Kidney tubule cell (primary cell): ENCODE data around the gene UGT1A4.

Source experiments
- DNase-seq: peaks from one replicate; pipeline ENCODE4 v3.0.0-alpha.2; 2018; ENCODE audit warnings: low spot score

UGT1A4 gene

DNA sequence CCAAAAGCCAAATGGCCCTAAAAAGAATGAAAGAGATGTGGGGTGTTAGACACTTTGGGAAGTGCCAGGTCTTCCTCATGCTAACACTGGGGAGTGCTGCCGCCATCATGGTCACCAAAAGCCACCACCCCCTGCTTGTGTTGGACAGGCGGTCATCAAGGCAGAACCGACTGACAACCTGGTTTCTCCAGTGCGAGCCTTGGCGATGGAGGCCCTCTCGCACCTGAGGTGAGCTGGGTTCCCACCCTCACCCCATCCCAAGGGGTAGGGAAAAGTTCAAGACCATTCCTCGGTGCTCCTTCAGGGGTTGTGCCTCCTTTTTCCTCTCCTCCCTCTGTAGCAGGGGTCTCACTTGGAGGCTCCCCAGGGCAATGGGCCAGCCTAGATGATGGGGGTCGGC lies 93.2 kb downstream of the UGT1A4 start:
- DNase-seq = no peak

DNA sequence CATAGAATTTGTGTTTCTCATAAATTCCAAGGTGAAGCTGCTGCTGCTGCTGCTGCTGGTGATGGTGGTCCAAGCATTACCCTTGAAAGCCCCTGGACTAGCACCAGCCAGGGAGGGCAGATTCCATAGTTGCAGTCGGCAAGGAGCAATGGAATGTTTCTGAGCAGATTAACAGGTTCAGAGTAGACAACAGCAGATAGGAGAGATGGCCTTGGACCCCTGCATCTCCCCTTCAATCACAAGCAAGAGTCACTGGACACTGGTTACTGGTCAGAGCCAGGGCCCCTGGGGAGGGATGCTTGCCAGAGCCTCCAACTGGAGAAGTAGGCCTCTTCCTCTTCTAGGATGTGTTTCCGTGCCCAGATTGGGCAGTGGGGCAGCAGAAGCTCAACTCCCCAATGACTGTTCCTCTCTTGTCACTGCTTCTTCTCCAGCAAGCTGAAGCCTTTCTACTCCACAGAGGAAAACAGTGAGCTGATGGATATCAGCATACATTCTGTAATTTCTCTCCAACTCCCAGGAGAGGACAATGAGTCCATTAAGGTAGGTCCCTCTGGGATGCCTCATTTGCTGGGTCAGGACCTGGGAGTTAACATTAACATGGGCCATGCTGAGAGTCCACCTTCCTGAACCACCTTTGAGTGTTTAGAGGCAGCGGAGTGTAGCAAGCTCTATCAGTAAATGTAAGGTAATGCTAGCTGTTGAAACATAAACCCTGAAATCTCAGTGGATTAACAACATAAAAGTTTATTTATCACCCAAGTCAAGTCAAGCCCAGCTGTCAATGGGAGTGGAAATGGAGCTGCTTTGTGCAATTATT lies 94.9 kb downstream of the UGT1A4 start:
- no peak for DNase-seq

DNA sequence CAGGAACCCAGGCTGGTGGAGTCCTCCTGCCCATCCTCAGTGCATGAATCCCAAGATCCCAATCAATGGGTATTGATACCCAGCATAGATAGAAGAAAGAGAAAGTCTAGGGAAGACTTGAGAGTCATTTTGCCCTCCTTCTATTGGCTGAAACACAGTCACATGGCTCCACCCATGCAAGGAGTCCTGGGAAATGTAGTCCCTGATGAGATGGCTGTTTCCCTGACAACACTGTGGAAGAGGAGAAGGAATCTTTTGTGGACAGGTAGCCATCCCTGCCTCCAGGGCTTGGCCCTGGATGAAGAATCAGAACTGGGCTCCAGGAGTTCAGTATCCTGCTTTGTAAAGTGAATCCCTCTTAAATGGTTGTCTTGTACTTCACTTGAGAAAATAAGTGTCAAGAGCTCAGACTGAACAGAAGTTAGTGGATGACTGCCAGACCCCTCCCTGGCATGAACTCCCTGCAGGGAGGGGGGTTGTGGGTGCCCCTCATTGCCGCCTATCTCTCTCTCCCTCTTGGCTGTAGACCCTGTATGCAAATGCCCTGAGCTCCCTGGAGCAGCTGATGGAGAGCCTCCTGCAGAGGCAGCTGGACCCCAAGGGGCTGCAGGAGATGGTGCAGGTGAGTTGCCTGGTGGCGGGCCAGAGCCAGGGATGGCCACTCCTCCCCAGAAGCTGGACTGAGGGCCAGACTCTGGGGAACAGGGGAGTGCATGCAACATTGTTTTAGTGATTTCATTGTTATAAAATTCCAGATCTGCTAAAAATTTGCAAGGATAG lies 95.7 kb downstream of the UGT1A4 start:
- DNase-seq = no peak

DNA sequence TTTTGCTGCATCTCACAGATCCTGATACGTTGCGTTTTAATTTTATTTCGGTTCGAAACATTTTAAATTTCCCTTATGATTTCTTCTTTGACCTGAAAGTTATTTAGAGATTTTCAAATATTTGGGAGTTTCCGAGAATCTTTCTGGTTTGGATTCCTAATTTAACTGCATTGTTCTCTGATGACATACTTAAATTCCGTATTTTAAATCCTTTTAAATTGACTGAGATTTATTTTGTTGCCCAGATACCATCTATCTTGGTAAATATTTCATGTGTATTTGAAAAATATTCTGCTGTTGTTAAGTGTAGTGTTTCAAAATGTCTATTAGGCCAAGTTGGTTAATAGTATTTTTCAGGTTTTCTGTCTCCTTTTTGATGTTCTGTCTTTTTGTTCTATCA lies 97.3 kb downstream of the UGT1A4 start:
- no peak for DNase-seq

DNA sequence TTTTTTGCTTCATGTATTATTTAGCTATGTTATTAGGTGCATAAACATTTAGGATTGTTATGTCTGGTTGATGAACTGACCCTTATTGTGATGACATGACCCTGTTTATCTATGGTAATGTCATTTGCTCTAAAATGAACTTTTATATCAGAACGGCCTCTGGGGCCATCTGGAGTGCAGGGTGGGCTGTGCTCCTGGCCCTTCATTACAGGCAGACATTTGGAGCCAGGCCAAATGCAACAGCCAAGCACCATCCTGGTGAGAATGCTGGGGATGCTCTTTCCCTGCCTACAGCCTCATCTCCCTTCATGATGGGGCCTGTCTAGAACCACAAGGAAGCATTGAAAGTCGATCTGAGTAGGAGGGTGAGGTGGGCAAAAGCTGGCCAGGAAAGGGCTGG lies 97.8 kb downstream of the UGT1A4 start:
- DNase-seq = no peak

DNA sequence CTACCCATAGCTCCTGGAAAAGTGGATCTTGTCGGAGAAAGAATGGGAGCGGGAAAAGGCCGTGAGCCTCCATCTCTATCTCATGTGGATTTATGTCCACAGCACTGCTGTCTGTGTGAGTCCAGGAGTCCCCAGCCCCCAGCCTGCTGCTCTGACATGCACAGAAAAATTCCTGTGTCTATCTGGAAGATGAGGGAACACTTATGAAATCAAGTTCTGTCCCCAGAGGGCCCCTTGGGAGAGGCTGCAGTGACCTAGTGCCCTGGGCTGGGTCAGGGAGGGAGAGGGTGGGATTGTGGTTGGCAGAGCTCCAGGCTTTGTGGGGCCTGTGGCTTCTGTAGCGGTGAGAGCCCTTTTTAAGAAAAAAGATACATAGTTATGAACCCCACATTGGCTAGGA lies 98.2 kb downstream of the UGT1A4 start:
- DNase-seq = no peak

DNA sequence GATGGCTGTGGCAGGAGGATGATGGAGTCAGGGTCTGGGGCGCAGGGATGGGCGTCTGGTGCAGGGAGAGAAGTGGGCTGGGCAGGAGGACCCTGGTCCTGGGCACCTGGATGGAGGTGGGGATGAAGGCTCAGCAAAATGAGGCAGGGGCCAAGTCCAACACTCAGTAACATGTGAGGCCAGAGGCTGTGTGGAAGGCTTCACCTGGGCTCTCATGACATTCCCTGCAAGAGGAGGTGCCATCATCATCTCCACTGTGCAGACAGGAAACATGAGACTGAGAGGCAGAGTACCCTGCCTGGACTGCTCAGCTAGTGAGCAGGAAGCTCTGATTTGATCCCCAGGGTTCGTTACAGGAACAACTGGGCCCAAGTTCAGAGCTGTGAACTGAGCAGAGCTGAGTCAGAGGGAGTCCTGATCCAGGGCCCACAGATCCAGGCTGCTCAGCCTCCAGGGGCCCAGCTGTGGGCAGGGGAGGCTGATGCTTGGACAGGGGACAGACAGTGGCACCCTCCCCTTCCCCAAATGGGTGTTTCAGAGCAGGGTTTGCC lies 98.9 kb downstream of the UGT1A4 start:
- DNase-seq = no peak

DNA sequence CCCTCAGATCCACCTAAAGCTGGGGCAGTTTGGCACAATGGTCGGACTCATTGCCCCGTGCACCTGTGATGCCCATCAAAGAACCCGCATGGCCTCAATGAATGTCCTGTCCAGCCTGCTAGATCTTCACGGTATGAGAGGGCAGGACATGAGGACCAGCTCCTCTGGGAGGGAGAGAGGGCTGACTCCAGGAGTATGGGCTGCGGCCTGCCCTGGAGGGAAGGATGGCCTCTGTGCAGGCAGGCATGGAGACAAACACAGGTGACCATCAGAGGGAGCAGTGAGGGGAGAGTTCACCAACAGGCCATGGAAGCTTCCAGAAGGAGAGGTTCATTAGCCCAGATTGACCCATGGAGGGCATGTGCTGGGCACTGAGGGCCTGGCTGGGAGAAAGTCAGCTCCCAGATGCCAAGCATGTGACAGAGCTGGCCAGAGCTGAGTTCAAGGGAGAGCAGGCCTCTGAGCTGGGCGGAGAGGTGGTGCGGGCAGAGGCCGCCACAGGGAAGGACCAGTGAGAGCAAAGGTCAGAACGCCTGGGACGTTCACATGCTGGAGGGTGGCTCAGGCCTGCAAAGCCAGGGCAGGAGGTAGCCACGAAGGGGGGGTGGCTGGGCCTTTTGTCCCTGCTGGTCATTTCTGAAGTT lies 99.6 kb downstream of the UGT1A4 start:
- DNase-seq = no peak

DNA sequence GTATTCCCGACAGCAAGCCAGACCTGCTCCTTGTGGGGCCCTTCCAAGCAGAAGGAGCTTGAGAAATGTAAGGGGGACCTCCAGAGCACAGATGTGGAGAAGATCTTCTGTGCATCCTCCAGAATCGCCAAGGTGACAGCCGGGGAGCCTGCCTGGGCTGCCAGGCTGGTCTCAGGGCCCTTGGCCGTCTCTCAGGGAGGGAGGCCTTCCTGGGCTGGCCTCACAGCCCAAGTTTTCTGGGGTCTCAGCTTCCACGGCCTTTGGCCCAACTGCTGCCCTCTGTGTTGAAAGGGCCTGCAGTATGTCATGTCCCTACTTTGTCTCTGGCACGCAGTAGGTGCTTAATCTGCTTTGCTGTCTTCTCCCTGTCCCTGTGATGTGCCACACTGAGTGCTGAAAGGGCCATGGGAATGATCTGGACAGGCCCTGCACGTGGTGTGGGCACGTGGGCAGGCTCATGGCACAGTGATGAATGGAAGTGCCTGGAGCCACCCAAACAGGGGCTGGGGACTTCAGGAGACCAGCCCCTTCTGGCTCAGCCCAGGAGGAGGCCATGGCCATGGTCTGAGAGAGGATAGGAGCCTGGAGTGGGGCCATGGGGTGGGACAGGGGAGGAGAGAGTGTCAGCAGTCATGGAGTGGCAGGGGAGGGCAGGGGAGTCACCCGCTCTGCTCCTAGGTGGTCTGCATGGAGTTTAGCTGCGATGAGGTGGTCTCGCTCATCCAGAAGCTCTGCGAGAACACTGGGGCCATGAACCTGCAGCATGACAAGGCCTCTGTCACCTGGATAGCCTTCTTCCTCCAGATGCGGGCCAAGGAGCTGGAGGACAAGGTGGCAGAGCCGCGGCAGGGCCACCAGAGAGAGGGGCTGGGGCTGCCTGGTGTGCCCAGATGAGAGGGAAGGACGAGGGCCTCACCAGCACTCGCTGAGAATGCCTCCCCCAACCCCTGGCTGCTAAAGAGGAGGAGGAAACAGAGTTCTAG lies 100.4 kb downstream of the UGT1A4 start:
- DNase-seq = no peak

DNA sequence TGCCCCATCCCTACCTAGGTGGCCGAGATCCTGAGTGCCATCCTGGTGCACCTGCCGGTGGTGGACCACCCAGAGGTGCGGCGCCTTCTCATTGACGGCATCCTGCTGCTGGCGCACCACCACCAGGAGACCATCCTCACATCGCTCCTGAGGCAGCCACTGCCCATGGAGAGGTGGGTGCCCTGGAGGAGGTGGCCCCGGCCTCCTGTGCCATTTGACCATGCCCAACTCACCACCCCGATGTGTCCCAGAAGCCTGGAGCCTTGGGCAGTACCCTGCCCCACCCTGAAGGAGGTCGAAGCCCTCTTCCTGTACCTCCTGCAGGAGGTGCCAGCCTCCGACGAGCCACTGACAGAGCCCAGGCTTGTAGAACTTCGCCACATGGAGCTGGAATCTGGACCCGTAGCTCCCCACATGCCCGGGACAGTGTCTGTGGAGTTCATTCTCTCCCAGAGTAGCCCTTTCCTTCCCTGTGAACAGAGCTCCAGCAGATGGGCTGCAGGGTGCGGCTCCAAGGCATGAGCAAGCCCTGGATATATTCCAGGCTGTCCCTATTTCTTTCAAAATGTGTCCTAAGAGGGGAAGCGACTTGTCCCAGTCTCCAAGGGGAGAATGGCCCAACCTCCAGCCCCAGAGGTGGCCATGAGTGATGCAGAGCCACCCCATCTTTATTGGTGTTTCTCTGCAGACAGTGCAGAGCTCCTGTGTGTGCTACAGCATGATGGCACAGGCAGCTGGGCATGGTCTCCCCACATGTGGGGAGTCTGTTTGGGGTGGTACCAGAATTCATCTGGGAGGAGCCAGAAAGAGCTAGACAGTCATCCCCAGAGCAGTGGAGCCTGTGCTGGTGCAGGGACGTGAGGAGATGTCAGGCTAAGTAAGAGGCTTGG lies 101.6 kb downstream of the UGT1A4 start:
- DNase-seq = no peak

DNA sequence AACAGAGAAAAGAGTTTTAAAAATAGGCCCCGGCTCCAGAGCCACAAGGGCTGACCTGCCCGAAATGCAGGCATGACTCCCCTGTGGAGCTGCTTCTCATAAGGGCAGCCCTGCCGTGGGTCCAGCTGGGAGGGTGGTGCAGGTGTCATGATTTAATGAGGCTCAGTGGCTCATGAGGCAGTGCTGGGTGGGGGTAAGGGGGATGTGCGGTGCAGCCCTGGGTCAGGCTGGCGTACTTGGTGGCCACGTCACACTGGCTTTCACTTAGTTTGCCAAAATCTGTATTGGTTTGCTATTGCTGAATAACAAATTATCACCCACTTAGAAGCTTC lies 102.2 kb downstream of the UGT1A4 start:
- DNase-seq = no peak

DNA sequence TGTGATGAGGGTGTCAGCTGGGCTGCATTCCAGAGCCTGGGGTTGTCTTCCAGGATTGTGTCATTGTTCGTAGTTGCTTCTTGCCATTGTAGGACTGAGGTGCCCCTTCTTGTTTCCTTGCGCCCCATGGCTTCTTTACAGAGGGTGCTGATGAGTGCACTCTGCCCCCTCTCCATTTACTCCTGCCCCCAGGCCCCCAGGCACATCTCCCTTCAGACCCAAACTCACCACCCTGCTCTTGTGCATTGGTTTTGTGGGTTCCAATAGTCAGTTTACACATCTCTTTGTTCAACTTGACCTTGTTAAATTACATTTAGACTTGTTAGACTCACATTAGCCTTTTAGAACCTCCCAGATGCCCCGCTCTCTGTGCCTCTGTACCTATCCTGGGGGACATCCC lies 102.7 kb downstream of the UGT1A4 start:
- no peak for DNase-seq

DNA sequence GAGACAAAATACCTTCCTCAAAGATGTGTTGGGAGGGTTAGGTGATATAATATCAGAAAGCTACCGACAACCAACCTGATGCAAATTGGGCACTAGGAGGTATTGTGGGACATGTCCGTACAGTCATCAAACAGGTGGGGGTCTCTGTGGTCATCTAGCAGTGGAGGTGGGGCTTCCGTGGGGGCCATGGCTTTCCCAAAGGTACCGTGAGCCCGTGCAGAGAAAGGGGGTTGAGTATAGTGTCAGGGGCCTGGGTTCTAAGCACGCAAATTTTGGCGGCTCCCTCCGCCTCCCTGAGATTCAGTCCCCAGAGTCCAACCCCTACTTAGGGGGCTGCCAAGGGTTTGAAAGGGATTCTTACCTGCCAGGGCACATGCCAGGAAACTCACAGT lies 103.2 kb downstream of the UGT1A4 start:
- DNase-seq = no peak

DNA sequence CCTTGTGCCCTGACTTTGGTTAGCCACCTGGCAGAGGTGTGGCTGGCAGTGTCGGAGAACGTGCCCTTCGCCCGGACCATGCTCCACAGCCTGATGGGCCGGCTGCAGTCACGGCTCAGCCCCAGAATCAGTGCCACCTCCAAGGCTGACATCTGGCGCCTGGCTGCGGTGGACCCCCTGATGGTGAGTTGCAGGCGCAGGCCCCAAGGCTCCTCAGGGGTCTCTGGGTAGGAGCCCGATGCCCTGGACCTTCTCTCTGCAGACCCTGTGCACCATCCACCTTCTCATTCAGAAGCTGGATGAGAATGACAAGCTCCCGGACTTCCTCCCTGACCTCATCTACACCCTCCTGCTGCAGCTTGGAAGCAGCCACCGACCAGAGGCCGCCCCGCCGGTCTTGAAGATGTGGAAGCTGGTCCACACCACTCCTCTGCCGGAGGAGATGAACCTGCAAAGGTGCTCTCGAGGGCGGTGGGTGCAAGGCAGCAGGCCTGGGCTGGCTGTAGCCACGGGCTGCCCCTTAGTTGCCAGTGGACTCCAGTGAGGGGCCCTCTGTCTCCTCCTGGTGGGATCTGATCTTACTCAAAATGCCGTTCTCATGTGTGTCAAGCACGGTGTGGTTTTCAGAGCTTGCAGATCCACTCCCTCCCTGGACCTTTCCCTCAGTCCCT lies 103.7 kb downstream of the UGT1A4 start:
- no peak for DNase-seq
